Fibroblast of the aortic adventitia (primary cell): Measurements from ENCODE around the gene SH3BGRL3. TPM values are rescaled to one million over a fixed set of nuclear protein-coding genes. Genes with fewer than 3 reads are reported as not detected.

Experiments used
- DNase-seq: peaks from one replicate; pipeline ENCODE4 v3.0.0-alpha.2; 2010; ENCODE audit warnings: low read depth
- H3K4me3 ChIP-seq: 2 replicates; pipeline ENCODE4 v1.5.1; 2011; ENCODE audit warnings: low read depth, mild to moderate bottlenecking, control low read depth, low read length, moderate library complexity
- total RNA-seq: library from RNA; depleted of rRNA; stranded (reverse); fragments of >200 nt; gene quantifications from 2 replicates; pipeline ENCODE4 v1.2.3, GENCODE V29; 2012; ENCODE audit warnings: low replicate concordance
- TF ChIP-seq, protein P1 (sequence below): IDR thresholded peaks from 2 replicates; pipeline ENCODE4 v1.5.1; 2011; ENCODE audit warnings: mild to moderate bottlenecking, low read length, control low read depth, inconsistent platforms; ENCODE audit not compliant: insufficient read depth

Gene SH3BGRL3
- total RNA-seq, 1 donor: 114 TPM

DNA sequence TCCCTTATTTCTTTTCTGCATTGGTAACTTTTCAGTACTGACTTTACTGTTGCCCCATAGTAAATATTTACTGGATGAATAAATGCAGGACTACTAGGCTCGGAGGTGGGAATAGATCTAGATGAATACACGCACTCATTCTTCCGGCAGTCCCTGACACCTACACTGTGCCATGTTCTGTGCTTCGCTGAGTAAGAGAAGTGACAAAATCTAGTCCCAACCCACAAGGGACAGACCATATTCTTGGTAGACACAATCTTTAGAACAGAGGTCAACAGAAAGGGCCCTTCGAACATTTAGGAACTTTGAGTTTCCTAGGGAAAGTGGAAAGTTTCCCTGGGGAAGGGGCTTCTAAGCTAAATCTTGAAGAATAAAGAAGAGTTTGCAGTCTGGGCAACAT, 34.6 kb downstream of the SH3BGRL3 start:
- no peak for DNase-seq
- H3K4me3 ChIP-seq: no peak overlapping the region
- TF ChIP-seq, protein P1, sequence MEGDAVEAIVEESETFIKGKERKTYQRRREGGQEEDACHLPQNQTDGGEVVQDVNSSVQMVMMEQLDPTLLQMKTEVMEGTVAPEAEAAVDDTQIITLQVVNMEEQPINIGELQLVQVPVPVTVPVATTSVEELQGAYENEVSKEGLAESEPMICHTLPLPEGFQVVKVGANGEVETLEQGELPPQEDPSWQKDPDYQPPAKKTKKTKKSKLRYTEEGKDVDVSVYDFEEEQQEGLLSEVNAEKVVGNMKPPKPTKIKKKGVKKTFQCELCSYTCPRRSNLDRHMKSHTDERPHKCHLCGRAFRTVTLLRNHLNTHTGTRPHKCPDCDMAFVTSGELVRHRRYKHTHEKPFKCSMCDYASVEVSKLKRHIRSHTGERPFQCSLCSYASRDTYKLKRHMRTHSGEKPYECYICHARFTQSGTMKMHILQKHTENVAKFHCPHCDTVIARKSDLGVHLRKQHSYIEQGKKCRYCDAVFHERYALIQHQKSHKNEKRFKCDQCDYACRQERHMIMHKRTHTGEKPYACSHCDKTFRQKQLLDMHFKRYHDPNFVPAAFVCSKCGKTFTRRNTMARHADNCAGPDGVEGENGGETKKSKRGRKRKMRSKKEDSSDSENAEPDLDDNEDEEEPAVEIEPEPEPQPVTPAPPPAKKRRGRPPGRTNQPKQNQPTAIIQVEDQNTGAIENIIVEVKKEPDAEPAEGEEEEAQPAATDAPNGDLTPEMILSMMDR: no peak

DNA sequence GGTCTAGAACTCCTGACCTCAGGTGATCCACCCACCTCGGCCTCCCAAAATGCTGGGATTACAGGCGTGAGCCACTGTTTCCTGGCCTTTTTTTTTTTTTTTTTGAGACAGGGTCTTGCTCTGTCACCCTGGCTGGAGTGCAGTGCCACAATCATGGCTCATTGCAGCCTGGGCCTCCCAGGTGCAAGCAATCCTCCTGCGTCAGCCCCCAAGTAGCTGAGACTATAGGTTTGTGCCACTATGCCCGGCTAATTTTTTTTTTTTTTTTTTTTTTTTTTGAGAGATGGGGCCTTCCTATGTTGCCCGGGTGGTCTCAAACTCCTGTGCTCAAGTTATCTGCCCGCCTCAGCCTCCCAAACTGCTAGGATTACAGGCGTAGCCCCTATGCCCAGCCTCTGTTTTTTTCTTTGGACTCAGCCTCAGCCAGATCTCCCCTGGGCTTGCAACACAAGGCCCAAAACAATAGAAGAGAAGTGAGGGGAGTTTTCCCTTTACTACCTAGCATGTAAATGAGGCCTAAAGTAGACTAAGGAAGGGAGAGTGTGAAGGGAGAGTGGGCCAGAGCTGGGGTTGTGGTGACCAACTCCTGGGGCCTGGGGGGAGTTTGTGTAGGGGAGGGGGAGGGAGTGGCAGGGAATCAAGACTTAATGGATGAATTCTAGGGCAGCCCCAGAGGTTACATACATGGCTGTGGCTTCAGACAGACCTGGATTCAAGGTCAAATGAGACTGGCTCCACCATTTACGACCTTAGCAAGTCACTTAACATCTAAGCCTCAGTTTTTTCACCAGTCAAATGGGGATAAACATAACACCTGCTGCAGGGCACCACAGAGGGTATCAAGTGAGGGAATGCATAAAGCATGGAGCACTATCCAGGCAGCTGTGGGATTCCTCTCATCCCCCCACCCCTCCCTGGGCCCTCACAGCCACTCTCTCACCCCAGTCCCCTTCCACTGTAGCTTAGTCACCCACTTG, 36.3 kb downstream of the SH3BGRL3 start:
- no peak overlapping the region for H3K4me3 ChIP-seq
- TF ChIP-seq, protein P1: no peak
- no peak for DNase-seq

DNA sequence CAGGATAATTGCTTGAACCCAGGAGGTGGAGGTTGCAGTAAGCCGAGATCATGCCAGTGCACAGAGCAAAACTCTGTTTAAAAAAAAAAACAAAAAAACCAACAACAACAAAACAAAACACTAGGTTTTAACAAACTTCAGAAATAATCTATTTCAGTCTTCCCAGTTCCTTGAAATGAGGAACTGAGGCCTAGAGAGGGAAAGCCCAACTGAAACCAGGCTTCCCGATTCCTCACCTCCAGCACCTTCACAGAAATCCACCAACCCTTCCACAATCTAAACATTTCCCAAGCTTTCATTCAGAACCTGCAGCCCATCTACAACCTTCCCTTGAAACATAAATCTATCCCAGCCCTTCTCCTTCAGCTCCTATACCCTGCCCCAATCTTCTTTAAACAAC, 37.3 kb downstream of the SH3BGRL3 start:
- TF ChIP-seq, protein P1: no peak
- no peak overlapping the region for H3K4me3 ChIP-seq
- no peak for DNase-seq

DNA sequence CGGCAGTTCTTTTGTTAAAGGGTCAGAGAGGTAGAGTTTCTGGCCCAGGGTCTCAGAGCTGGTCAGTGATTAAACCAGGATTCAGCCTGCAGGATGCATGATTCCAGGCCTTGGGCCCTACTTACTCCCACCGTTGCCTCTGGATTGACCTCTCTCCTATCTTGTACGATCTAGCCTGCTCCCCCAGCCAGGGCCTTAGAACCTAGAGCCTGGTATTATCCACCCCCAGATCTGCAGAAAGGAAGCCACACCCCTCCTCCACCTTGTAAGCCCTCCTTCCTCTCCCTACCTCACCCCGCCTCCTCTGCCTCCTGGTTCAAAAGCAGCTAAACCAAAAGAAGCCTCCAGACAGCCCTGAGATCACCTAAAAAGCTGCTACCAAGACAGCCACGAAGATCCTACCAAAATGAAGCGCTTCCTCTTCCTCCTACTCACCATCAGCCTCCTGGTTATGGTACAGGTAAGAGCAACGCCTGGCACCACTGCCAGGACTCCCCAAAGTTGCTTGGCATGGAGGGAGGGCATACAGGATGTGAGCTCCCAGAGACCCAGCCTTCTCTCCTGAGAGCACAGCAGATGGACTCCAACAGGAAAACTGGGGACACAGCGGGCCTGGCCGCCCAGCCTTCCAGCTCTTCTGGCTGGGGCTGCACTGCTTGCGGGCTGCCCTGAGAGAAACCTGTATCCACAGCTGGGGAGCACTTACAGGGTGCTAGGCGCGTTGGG, 37.9 kb downstream of the SH3BGRL3 start, which contains the start of gene CD52:
Gene CD52 (plus strand): TSS at position 347 of the 726 bp plus-strand sequence. CDS start 60 bp downstream, at position 407.
- H3K4me3 ChIP-seq: no peak within 1 kb of the TSS
- no peak for DNase-seq
- TF ChIP-seq, protein P1: no peak

DNA sequence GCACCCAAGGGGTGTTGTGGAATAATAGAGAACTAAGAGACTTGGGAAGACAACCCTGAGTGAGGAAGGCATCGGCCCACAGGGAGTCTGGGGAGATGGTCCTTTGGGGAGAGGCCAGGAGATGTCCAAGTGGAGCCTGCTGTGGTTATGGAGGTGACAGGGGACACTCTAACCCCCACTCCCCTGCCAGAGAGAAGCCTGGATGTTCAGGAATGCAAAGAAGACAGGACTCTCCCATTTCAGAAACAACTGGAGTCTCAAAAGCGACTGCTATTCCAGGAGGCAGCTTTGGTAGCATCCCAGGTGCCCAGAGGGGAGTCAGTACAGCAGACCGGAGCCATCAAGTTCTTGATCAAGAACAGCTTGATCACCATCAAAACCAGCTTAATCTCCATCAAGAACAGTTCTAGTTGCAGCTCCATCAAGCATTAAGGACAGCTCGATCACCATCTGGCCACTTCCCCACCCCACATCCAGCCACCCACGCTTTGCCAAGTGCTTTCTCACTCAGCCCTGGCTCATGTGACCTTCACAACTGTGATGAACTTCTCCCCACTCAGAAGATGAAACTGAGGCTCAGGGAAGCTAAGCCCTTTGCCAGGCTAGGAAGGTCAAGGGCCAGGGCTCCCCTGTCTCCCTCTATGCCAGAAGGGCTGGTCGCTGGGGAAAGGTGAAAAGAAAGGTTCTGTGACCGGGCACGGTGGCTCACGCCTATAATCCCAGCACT, 38.6 kb downstream of the SH3BGRL3 start:
- no peak for DNase-seq
- TF ChIP-seq, protein P1: no peak
- H3K4me3 ChIP-seq: no peak overlapping the region

DNA sequence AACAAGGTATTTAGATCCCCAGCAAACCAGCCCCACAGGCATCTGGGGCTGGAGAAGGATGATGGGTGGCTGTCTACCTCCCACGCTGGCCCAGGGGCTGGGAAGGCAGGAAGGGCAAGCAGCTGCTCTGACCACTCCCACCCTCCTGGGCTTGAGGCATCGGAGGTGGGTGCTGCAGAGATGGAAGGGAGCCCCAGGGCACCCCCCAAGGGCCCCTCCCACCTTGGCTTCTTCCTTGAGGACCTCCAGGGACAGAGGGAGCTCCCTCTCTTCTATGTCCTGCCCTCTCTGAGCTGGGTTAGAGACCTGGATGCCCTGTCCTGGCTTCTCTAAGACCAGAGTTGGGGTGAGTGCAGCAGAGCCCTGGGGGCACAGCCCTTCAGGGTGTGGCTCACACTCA, 41.0 kb downstream of the SH3BGRL3 start:
- TF ChIP-seq, protein P1: no peak
- no peak for DNase-seq
- no peak overlapping the region for H3K4me3 ChIP-seq
